Mesendoderm (in vitro differentiated cells): ENCODE data around the gene POU3F2.
A peak's percentile ranks its signal among the peaks of the same experiment; 100 is the strongest.

Experiments
- DNase-seq: peaks from one replicate; pipeline ENCODE4 v3.0.0; 2013
- H2AK5ac ChIP-seq: 2 replicates; pipeline ENCODE4 v1.6.1; 2013; ENCODE audit warnings: low read length, inconsistent platforms
- H2BK120ac ChIP-seq: 2 replicates; pipeline ENCODE4 v1.6.1; 2013; ENCODE audit warnings: low read depth, mild to moderate bottlenecking, low read length, moderate library complexity, mixed read lengths
- H2BK15ac ChIP-seq: replicated peaks from 2 replicates; pipeline ENCODE4 v1.6.1; 2013; ENCODE audit warnings: low read depth, mild to moderate bottlenecking, moderate library complexity
- H2BK5ac ChIP-seq: 2 replicates; pipeline ENCODE4 v1.6.1; 2013; ENCODE audit warnings: low read length, inconsistent platforms
- H3K18ac ChIP-seq: 2 replicates; pipeline ENCODE4 v1.6.1; 2013; ENCODE audit warnings: mild to moderate bottlenecking, low read length, mixed read lengths
- H3K23ac ChIP-seq: one replicate; pipeline ENCODE4 v1.6.1; 2013; ENCODE audit warnings: low read length
- H3K27ac ChIP-seq: 2 replicates; pipeline ENCODE4 v1.5.1; 2013; ENCODE audit warnings: low read depth, mild to moderate bottlenecking, inconsistent platforms, low read length, moderate library complexity
- H3K27me3 ChIP-seq: 2 replicates; pipeline ENCODE4 v1.6.1; 2013; ENCODE audit warnings: low read length, control low read depth, mild to moderate bottlenecking, inconsistent platforms; ENCODE audit not compliant: insufficient read depth, poor library complexity
- H3K36me3 ChIP-seq: 2 replicates; pipeline ENCODE4 v1.6.1; 2013; ENCODE audit warnings: low read length, inconsistent platforms; ENCODE audit not compliant: control insufficient read depth, insufficient read depth
- H3K4ac ChIP-seq: one replicate; pipeline ENCODE4 v1.6.1; 2013; ENCODE audit warnings: low read depth, mild to moderate bottlenecking, low read length, moderate library complexity
- H3K4me1 ChIP-seq: 2 replicates; pipeline ENCODE4 v1.6.1; 2013; ENCODE audit warnings: low read depth, low read length, inconsistent platforms; ENCODE audit not compliant: control insufficient read depth
- H3K4me2 ChIP-seq: 2 replicates; pipeline ENCODE4 v1.6.1; 2013; ENCODE audit warnings: low read length
- H3K4me3 ChIP-seq: 2 replicates; pipeline ENCODE4 v1.5.1; 2013; ENCODE audit warnings: mild to moderate bottlenecking, low read length
- H3K56ac ChIP-seq: one replicate; pipeline ENCODE4 v1.6.1; 2013; ENCODE audit warnings: low read length
- H3K79me1 ChIP-seq: 2 replicates; pipeline ENCODE4 v1.6.1; 2013; ENCODE audit warnings: low read length, inconsistent platforms
- H3K79me2 ChIP-seq: 2 replicates; pipeline ENCODE4 v1.6.1; 2013; ENCODE audit warnings: mild to moderate bottlenecking, low read length; ENCODE audit not compliant: control insufficient read depth, insufficient read depth
- H3K9ac ChIP-seq: 2 replicates; pipeline ENCODE4 v1.6.1; 2013; ENCODE audit warnings: low read length, inconsistent platforms
- H4K5ac ChIP-seq: one replicate; pipeline ENCODE4 v1.6.1; 2013; ENCODE audit warnings: low read length
- H4K8ac ChIP-seq: one replicate; pipeline ENCODE4 v1.6.1; 2013; ENCODE audit warnings: low read depth, mild to moderate bottlenecking, control low read depth, low read length, moderate library complexity
- WGBS: extraction: QIAGEN DNeasy Blood & Tissue Kit; methylation state at CpG from one replicate; pipeline ENCODE4 v1.1.7; 2013; ENCODE audit warnings: low lambda C conversion rate, missing lambda C conversion rate; ENCODE audit not compliant: insufficient coverage; ENCODE audit errors: extremely low coverage; 5-methylcytosine and 5-hydroxymethylcytosine counted together

The POU3F2 gene

GRCh38 chr6:98864497-98864896, 30.1 kb downstream of the POU3F2 start:
- no peaks in the 10 kb centered on the region for H3K79me2 ChIP-seq
- H3K79me1 ChIP-seq: no peaks in the 10 kb centered on the region
- no peaks in the 10 kb centered on the region for H3K27me3 ChIP-seq
- H2AK5ac ChIP-seq: no peak overlapping the region
- DNase-seq: peak; percentile 1
- no peaks in the 10 kb centered on the region for H3K4me1 ChIP-seq
- H2BK15ac ChIP-seq: no peak overlapping the region
- no peak overlapping the region for H3K27ac ChIP-seq
- no peak overlapping the region for H2BK5ac ChIP-seq
- no peak overlapping the region for H3K18ac ChIP-seq
- no peak overlapping the region for H3K4me2 ChIP-seq
- H3K4me3 ChIP-seq: no peak overlapping the region
- H3K4ac ChIP-seq: no peak overlapping the region
- no peak overlapping the region for H4K5ac ChIP-seq
- no peak overlapping the region for H3K56ac ChIP-seq
- no peak overlapping the region for H3K23ac ChIP-seq
- no peak overlapping the region for H2BK120ac ChIP-seq
- no peaks in the 10 kb centered on the region for H3K36me3 ChIP-seq
- no CpG with 5 or more reads among the region's 6 CpGs for WGBS
- no peak overlapping the region for H3K9ac ChIP-seq
- no peak overlapping the region for H4K8ac ChIP-seq

GRCh38 chr6:98871057-98871456, 36.7 kb downstream of the POU3F2 start:
- H3K4me3 ChIP-seq: no peak overlapping the region
- WGBS: no CpG with 5 or more reads among the region's 3 CpGs
- H3K79me1 ChIP-seq: no peaks in the 10 kb centered on the region
- H2AK5ac ChIP-seq: no peak overlapping the region
- H2BK15ac ChIP-seq: no peak overlapping the region
- H3K36me3 ChIP-seq: no peaks in the 10 kb centered on the region
- no peak overlapping the region for H2BK5ac ChIP-seq
- H3K9ac ChIP-seq: no peak overlapping the region
- no peak overlapping the region for H2BK120ac ChIP-seq
- no peaks in the 10 kb centered on the region for H3K4me1 ChIP-seq
- H3K4me2 ChIP-seq: no peak overlapping the region
- H3K23ac ChIP-seq: no peak overlapping the region
- no peak overlapping the region for H4K8ac ChIP-seq
- H3K27me3 ChIP-seq: no peaks in the 10 kb centered on the region
- no peak overlapping the region for H3K56ac ChIP-seq
- DNase-seq: no peak
- no peak overlapping the region for H4K5ac ChIP-seq
- H3K27ac ChIP-seq: no peak overlapping the region
- H3K79me2 ChIP-seq: no peaks in the 10 kb centered on the region
- H3K4ac ChIP-seq: no peak overlapping the region
- no peak overlapping the region for H3K18ac ChIP-seq

DNA sequence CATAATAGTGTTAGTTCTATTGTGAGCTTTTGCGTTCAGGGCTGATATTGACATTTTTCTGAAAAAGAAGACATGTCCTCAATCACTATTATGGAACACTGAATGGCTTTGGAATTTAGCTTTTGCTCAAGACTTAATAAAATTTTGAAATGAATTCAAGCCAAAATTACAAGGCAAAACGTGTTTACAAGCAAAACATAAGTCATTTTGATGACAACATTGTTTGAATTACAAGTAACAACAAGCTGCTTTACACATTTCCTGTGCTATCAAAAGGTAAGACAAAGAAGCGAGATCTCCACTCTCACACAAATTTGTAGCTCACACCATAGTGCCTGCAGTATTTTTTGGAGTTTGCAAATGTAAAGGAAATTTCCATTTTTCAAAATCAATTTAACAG, 37.4 kb downstream of the POU3F2 start:
- DNase-seq: no peak
- no CpG with 5 or more reads among the region's 3 CpGs for WGBS
- no peak overlapping the region for H2BK15ac ChIP-seq
- H3K4me1 ChIP-seq: no peaks in the 10 kb centered on the region
- H3K27ac ChIP-seq: no peak overlapping the region
- no peak overlapping the region for H3K4me3 ChIP-seq
- H3K9ac ChIP-seq: no peak overlapping the region
- H3K18ac ChIP-seq: no peak overlapping the region
- no peak overlapping the region for H3K4ac ChIP-seq
- H3K4me2 ChIP-seq: no peak overlapping the region
- no peak overlapping the region for H2AK5ac ChIP-seq
- H2BK5ac ChIP-seq: no peak overlapping the region
- no peaks in the 10 kb centered on the region for H3K79me1 ChIP-seq
- no peak overlapping the region for H2BK120ac ChIP-seq
- no peaks in the 10 kb centered on the region for H3K36me3 ChIP-seq
- H4K8ac ChIP-seq: no peak overlapping the region
- H3K27me3 ChIP-seq: no peaks in the 10 kb centered on the region
- H3K56ac ChIP-seq: no peak overlapping the region
- no peak overlapping the region for H3K23ac ChIP-seq
- H3K79me2 ChIP-seq: no peaks in the 10 kb centered on the region
- H4K5ac ChIP-seq: no peak overlapping the region

DNA sequence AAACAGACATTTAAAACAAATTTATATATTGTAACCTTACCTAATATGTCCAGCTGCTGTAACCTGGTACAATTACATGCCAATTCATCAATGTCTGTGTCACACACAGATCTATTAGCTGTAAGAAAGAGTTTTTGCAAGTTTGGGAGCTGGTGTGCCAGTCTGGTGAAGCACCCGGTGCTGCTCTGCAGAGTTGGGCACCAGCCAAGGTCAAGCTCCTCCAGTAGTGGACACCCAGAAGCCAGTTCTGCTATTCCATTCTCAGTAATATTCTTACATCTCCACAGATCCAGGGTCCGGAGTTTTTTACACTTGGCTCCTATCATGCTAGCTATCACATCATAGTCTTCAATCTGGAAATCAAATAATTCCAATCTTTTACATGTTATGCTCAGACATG, 41.0 kb downstream of the POU3F2 start:
- Histone ChIP-seq H3K4me2 (no peak overlapping the region), H2BK15ac (no peak overlapping the region), H4K5ac (no peak overlapping the region), H3K4me3 (no peak overlapping the region), H3K56ac (no peak overlapping the region), H3K27ac (no peak overlapping the region), H3K4me1 (no peaks in the 10 kb centered on the region), H3K9ac (no peak overlapping the region), H3K36me3 (no peaks in the 10 kb centered on the region), H3K79me1 (no peaks in the 10 kb centered on the region), H3K18ac (no peak overlapping the region), H2AK5ac (no peak overlapping the region), H4K8ac (no peak overlapping the region), H3K79me2 (no peaks in the 10 kb centered on the region), H2BK5ac (no peak overlapping the region), H3K4ac (no peak overlapping the region), H2BK120ac (no peak overlapping the region), H3K23ac (no peak overlapping the region), H3K27me3 (no peaks in the 10 kb centered on the region)
- no peak for DNase-seq
- no CpG with 5 or more reads among the region's 2 CpGs for WGBS

- WGBS: no CpG with 5 or more reads among the region's 1 CpG
- no peak overlapping the region for H2BK120ac ChIP-seq
- H3K18ac ChIP-seq: no peak overlapping the region
- H3K27me3 ChIP-seq: no peaks in the 10 kb centered on the region
- H3K4me3 ChIP-seq: no peak overlapping the region
- H3K56ac ChIP-seq: no peak overlapping the region
- no peaks in the 10 kb centered on the region for H3K4me1 ChIP-seq
- no peaks in the 10 kb centered on the region for H3K36me3 ChIP-seq
- H3K9ac ChIP-seq: no peak overlapping the region
- H3K4me2 ChIP-seq: no peak overlapping the region
- no peak overlapping the region for H3K4ac ChIP-seq
- no peaks in the 10 kb centered on the region for H3K79me1 ChIP-seq
- H3K27ac ChIP-seq: no peak overlapping the region
- no peak for DNase-seq
- no peak overlapping the region for H4K8ac ChIP-seq
- H3K23ac ChIP-seq: no peak overlapping the region
- no peak overlapping the region for H2AK5ac ChIP-seq
- H2BK5ac ChIP-seq: no peak overlapping the region
- H3K79me2 ChIP-seq: no peaks in the 10 kb centered on the region
- H4K5ac ChIP-seq: no peak overlapping the region
- no peak overlapping the region for H2BK15ac ChIP-seq
Measured at GRCh38 chr6:98877250-98877649, 42.9 kb downstream of the POU3F2 start.

DNA sequence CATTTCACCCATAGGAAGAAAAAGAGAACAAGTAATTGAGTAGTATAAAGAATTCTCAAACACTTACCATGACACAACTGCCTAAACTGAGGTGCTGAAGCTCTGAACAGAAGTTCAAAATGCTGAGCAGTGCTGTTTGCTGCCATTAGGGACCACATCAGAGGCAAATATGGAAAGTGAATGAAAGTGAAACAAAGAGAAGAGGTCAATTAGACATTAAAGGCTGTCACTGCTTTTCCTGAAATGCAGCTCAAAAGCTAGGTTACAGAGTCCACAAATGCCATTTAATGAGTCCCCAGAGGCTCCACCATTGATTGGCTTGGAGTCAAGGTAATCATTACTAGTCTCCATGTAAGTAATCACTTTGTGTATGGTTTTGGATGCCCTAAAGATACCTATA, 46.1 kb downstream of the POU3F2 start:
- Histone ChIP-seq H2BK15ac (no peak overlapping the region), H3K23ac (no peak overlapping the region), H4K8ac (no peak overlapping the region), H3K4ac (no peak overlapping the region), H2BK120ac (no peak overlapping the region), H3K36me3 (no peaks in the 10 kb centered on the region), H3K79me2 (no peaks in the 10 kb centered on the region), H3K27me3 (no peaks in the 10 kb centered on the region), H3K9ac (no peak overlapping the region), H3K56ac (no peak overlapping the region), H3K4me2 (no peak overlapping the region), H3K79me1 (no peaks in the 10 kb centered on the region), H3K18ac (no peak overlapping the region), H3K27ac (no peak overlapping the region), H3K4me3 (no peak overlapping the region), H3K4me1 (no peaks in the 10 kb centered on the region), H4K5ac (no peak overlapping the region), H2AK5ac (no peak overlapping the region), H2BK5ac (no peak overlapping the region)
- no peak for DNase-seq
